Spleen (tissue), 11 donors: Measurements from ENCODE around the gene PGLYRP2. TPM values are rescaled to one million over a fixed set of nuclear protein-coding genes. Genes with fewer than 3 reads are reported as not detected.

Experiments
- DNase-seq: peaks from one replicate; pipeline ENCODE4 v3.0.0-alpha.2; 2020
- H3K27ac ChIP-seq, 8 donors: fragments of 200-600 bp; sonication (generic) in 7 of 8; 1 replicate in 4 of 8; 2 replicates in 4 of 8; pipeline versions ENCODE4 v1.5.0 to v1.8.0; 2016 to 2021; ENCODE audit warnings: inconsistent platforms in 4 of 8, mild to moderate bottlenecking in 4 of 8, moderate library complexity in 1 of 8
- H3K27me3 ChIP-seq, 7 donors: fragments of 200-600 bp; sonication (generic) in 6 of 7; replicated peaks in 1 of 7; 1 replicate in 4 of 7; 2 replicates in 3 of 7; pipeline versions ENCODE4 v1.5.0 to v1.8.0; 2016 to 2021; ENCODE audit warnings: inconsistent platforms in 3 of 7, mild to moderate bottlenecking in 1 of 7
- H3K36me3 ChIP-seq, 6 donors: fragments of 200-600 bp; sonication (generic) in 5 of 6; 1 replicate in 4 of 6; 2 replicates in 2 of 6; pipeline versions ENCODE4 v1.5.0 to v1.8.0; 2016 to 2021; ENCODE audit warnings: inconsistent platforms in 2 of 6
- H3K4me1 ChIP-seq, 6 donors: fragments of 200-600 bp; sonication (generic) in 5 of 6; 1 replicate in 3 of 6; 2 replicates in 3 of 6; pipeline versions ENCODE4 v1.5.0 to v1.8.0; 2016 to 2021; ENCODE audit warnings: inconsistent platforms in 3 of 6
- H3K4me3 ChIP-seq, 8 donors: fragments of 200-600 bp; sonication (generic) in 7 of 8; 1 replicate in 4 of 8; 2 replicates in 4 of 8; pipeline versions ENCODE4 v1.5.0 to v1.8.0; 2016 to 2021; ENCODE audit warnings: inconsistent platforms in 4 of 8, mild to moderate bottlenecking in 4 of 8, moderate library complexity in 2 of 8
- H3K9me3 ChIP-seq, 8 donors: fragments of 200-600 bp; sonication (generic) in 7 of 8; 1 replicate in 4 of 8; 2 replicates in 4 of 8; pipeline versions ENCODE4 v1.5.0 to v1.8.0; 2016 to 2021; ENCODE audit warnings: inconsistent platforms in 4 of 8
- POLR2A ChIP-seq, 3 donors: fragments of 450-650 bp; IDR thresholded peaks; one replicate each; pipeline ENCODE4 v1.5.1; 2017; ENCODE audit warnings: antibody characterized with exemption in 3 of 3, mild to moderate bottlenecking in 1 of 3
- POLR2AphosphoS5 ChIP-seq, 3 donors: sonication (generic); formaldehyde crosslinking; IDR thresholded peaks; one replicate each; pipeline ENCODE4 v1.5.1; 2017; ENCODE audit warnings: antibody characterized with exemption in 3 of 3
- WGBS, 5 donors: extraction: QIAGEN DNeasy Blood & Tissue Kit in 3 of 5; methylation state at CpG; one replicate each; pipeline versions ENCODE4 v1.1.5 to v1.1.7; 2013 to 2018; 5-methylcytosine and 5-hydroxymethylcytosine counted together
- intact Hi-C: fragments of 100-400 bp; cut with DNase I; formaldehyde crosslinking; loops from one replicate; pipeline ENCODE4 v1.15.0; 2023; ENCODE audit warnings: low total_unique reads
- polyA plus RNA-seq, 3 donors: library from polyadenylated mRNA; stranded (reverse); fragments of 200-250 nt; gene quantifications; one replicate each; pipeline ENCODE4 v1.2.1, GENCODE V29; 2013
- total RNA-seq, 7 donors: library from RNA; depleted of rRNA in 3 of 7; stranded (reverse); fragments of >200 nt in 3 of 7; fragmentation: NEBNext Ultra II Directional in 4 of 7; extraction: Animal tissue kit (Norgen Biotek cat#: 25700) in 4 of 7; gene quantifications; one replicate each; pipeline versions ENCODE4 v1.1.0 to v1.2.1, GENCODE V29; 2016 to 2021
- TF ChIP-seq, protein P1 (sequence below), 11 experiments: fragments of 200-600 bp in 7 of 11; fragments of 450-650 bp in 4 of 11; sonication (generic) in 4 of 11; IDR thresholded peaks in 8 of 11; conservative IDR thresholded peaks in 3 of 11; 1 replicate in 7 of 11; 2 replicates in 4 of 11; pipeline versions ENCODE4 v1.4.0 to v1.8.0; 2016 to 2021; ENCODE audit warnings: antibody characterized with exemption in 11 of 11, inconsistent platforms in 4 of 11, mild to moderate bottlenecking in 1 of 11
- donor health status: healthy with polysubstance abuse.
- donor health status: DM: no; HTN: no; CAD: no; lungs with moderate emphysema.
- donor health status: DM: no; HTN: no; CAD: no.
- donor health status: Bipolar disorder and iron deficiency.
- donor health status: healthy.
- donor health status: DM: no; HTN: no; CAD: no.
- donor health status: DM: yes; HTN: yes; CAD: no.

Gene PGLYRP2
- total and polyA plus RNA-seq, 10 donors: 0.02 to 0.16 (median 0.08) TPM; not detected in 6

DNA sequence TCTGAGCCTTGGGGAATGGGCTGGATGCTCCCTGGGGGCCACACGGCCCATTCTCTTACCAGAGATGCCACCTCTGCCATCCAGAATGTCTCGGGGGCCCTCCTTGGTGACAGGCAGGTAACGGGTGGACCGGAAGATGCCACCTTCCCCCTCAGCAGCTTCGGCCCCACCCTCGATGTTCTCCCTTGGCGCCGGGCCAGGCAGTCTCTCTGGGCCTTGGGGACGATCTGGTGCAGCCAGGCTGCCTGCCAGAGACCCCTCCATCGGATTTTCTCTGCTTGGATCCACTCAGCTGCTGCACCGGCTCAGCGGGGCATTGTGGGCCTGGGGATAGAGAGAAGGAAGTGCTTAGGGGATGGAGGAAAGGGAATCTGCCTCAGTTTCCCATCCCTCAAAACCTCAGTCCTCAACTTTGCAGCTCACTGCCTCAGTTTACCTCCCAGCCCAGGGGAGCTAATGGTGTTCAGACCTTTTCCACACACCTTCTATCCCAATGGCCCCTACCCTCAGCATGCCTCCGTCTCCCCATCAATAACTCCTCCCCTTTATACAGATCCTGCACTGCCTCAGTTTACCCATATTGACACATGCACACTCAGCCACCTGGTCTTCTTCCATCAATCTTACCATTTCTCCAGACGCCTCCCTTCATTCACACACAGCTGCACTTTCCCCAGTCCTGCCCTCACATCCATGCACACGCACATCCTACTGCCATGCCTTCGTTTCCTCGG, 31.1 kb downstream of the PGLYRP2 start:
- 74 to 82% (median 76%) methylated on average over 13 to 17 of the region's 17 CpGs for WGBS, 5 donors
- peaks cover 0 to 61% (median 16%) of the 10 kb centered on the region in 6 donors for H3K36me3 ChIP-seq
- H3K27ac ChIP-seq: peak overlapping the region in 2 of 8 donors; percentile 84 to 93
- H3K4me1 ChIP-seq: peaks cover 0 to 48% (median 12%) of the 10 kb centered on the region in 6 donors
- intact Hi-C loops: no loop called here
- H3K4me3 ChIP-seq: peak overlapping the region in 1 of 8 donors; percentile 83
- TF ChIP-seq POLR2A (IDR thresholded peaks at IDR 0.05): no peak
- no peak for TF ChIP-seq POLR2AphosphoS5 (IDR thresholded peaks at IDR 0.05)
- TF ChIP-seq, protein P1, sequence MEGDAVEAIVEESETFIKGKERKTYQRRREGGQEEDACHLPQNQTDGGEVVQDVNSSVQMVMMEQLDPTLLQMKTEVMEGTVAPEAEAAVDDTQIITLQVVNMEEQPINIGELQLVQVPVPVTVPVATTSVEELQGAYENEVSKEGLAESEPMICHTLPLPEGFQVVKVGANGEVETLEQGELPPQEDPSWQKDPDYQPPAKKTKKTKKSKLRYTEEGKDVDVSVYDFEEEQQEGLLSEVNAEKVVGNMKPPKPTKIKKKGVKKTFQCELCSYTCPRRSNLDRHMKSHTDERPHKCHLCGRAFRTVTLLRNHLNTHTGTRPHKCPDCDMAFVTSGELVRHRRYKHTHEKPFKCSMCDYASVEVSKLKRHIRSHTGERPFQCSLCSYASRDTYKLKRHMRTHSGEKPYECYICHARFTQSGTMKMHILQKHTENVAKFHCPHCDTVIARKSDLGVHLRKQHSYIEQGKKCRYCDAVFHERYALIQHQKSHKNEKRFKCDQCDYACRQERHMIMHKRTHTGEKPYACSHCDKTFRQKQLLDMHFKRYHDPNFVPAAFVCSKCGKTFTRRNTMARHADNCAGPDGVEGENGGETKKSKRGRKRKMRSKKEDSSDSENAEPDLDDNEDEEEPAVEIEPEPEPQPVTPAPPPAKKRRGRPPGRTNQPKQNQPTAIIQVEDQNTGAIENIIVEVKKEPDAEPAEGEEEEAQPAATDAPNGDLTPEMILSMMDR (IDR thresholded peaks at IDR 0.05 in 8 of 11, conservative IDR thresholded peaks at IDR 0.05 in 3 of 11): no peak
- DNase-seq: no peak
- H3K27me3 ChIP-seq: no peaks in the 10 kb centered on the region
- no peaks in the 10 kb centered on the region for H3K9me3 ChIP-seq

DNA sequence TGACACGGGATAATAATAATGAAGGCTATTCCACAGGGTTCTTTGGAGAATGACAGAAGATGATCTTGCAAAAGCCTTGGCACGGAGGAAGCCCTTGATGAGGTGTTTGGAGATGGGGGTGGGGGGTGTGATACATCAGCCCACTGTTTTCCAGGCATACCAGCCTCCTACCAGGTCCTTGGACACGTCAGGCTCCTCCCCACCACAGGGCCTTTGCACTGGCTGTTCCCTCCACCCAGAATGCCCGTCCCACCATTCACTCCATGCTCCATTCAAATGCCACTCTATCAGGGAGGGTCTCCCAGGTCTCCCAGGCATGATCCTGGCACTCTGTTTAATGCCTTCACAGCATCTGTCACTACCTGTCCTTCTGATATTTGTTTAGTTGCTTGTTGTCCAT, 32.2 kb downstream of the PGLYRP2 start:
- peaks cover 0 to 40% (median 9%) of the 10 kb centered on the region in 6 donors for H3K4me1 ChIP-seq
- H3K27me3 ChIP-seq: no peaks in the 10 kb centered on the region
- WGBS, 5 donors: 81 to 90% (median 86%) methylated on average over 4 of the region's 4 CpGs
- DNase-seq: no peak
- intact Hi-C loops: no loop called here
- TF ChIP-seq, protein P1 (IDR thresholded peaks at IDR 0.05 in 8 of 11, conservative IDR thresholded peaks at IDR 0.05 in 3 of 11): no peak
- no peak for TF ChIP-seq POLR2AphosphoS5 (IDR thresholded peaks at IDR 0.05)
- TF ChIP-seq POLR2A (IDR thresholded peaks at IDR 0.05): no peak
- H3K9me3 ChIP-seq: no peaks in the 10 kb centered on the region
- H3K4me3 ChIP-seq: no peak overlapping the region
- H3K27ac ChIP-seq: no peak overlapping the region
- peaks cover 0 to 49% (median 6%) of the 10 kb centered on the region in 6 donors for H3K36me3 ChIP-seq

DNA sequence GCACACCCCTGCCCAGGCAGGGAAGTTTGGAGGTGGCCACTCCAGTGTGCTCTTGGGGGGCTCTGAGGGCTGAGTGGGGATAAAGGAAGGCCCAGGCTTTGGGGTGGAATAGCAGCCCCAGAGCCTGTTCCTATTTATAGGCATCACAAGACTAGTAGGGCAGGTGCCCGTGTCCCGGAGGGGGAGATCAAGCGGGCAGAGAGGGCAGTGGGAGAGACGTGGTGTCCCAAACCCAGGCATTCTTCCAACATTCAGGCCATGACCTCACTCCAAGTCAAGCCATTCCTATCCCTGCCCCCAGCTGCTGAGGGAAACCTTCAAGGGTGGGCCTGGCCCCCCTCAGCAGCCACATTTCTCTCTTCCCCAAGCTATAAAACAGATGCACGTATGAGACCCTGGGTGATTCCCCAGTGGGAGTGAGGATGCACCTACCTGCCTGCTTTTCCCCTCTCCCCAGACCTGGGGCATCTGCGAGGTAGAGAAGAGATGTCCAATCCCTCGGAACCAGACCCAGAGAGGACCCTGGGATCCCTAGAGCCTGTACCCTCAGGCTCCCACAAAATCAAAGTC, 33.4 kb downstream of the PGLYRP2 start:
- DNase-seq: no peak
- Histone ChIP-seq H3K4me1 (peaks cover 0 to 32% (median 9%) of the 10 kb centered on the region in 6 donors), H3K4me3 (no peak overlapping the region), H3K36me3 (peaks cover 0 to 38% (median 4%) of the 10 kb centered on the region in 6 donors), H3K27ac (no peak overlapping the region), H3K27me3 (no peaks in the 10 kb centered on the region), H3K9me3 (no peaks in the 10 kb centered on the region)
- whole genome bisulfite sequencing, 5 donors: 74 to 85% (median 80%) methylated on average over 7 of the region's 7 CpGs
- TF ChIP-seq POLR2A (IDR thresholded peaks at IDR 0.05): no peak
- intact Hi-C loops: no loop called here

DNA sequence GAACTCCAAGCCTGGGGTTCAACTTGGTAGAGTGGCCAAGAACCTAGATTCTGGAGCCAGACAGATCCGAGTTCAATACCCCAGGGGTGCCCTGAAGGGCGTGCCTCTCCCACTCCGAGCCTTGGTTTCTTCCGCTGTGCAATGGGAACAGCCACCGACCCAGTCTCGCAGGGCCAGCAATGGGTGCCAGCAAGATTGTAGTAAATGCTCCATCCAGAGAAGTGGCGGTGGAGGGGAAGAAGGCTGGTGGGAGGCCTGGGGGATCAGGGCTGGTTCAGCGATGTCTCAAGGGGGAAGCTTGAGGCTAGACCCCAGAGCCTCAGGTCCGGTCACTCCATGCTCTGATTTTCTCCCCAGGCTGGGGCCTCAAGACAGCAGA, 34.1 kb downstream of the PGLYRP2 start:
- H3K27ac ChIP-seq: no peak overlapping the region
- TF ChIP-seq, protein P1 (IDR thresholded peaks at IDR 0.05 in 8 of 11, conservative IDR thresholded peaks at IDR 0.05 in 3 of 11): no peak
- TF ChIP-seq POLR2AphosphoS5 (IDR thresholded peaks at IDR 0.05) (no peak), POLR2A (IDR thresholded peaks at IDR 0.05) (no peak)
- DNase-seq: no peak
- WGBS, 5 donors: 88 to 97% (median 93%) methylated on average over 9 of the region's 9 CpGs
- H3K4me1 ChIP-seq: peaks cover 0 to 31% (median 9%) of the 10 kb centered on the region in 6 donors
- no peak overlapping the region for H3K4me3 ChIP-seq
- H3K9me3 ChIP-seq: no peaks in the 10 kb centered on the region
- intact Hi-C loops: no loop called here
- H3K27me3 ChIP-seq: no peaks in the 10 kb centered on the region
- peaks cover 0 to 40% (median 4%) of the 10 kb centered on the region in 6 donors for H3K36me3 ChIP-seq
